Measurements from ENCODE around the gene PAXX.

The PAXX gene

DNA sequence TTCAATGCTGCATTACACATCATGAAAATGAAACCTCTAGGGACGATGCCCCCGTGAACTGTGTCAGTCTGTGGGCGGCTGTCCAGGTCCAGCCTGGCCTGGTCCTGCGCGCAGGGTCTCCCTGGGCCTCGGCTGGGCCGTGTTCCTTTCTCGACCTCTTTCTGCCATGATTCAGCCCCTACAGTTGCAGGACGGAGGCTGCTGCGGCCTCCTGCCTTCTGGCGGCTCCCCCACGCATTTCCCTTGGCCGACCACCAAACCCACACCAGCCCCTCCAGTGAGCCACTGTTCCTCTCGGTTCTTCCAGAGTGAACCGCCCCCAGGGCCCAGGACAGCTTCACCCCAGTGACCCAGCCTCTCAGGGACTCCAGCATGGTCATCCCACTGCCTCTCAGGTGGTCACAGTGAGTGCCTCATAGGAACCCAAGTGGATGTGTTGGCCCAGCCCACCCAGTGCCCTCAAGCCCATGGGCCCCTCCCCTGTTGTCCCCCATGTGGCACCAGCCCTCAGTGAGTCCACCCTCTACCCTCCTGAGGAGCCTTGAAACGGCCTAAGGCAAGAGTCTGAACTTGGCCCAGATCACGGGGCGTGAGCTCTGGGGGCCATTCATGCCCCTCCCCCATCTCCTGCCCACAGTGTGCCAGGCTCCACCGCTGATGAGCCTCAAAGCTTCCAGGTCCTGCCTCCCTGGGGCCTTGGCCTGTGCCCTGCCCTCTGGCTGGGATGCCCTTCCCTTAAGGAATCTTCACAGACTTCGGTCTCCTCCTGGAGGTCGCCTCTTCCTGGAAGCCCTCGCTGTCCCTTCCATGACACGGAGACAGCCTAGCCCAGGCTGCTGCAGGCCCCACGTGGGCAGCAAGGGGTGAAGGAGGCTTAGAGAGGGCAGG lies 14.1 kb downstream of the PAXX start:
- no peak for DNase-seq

DNA sequence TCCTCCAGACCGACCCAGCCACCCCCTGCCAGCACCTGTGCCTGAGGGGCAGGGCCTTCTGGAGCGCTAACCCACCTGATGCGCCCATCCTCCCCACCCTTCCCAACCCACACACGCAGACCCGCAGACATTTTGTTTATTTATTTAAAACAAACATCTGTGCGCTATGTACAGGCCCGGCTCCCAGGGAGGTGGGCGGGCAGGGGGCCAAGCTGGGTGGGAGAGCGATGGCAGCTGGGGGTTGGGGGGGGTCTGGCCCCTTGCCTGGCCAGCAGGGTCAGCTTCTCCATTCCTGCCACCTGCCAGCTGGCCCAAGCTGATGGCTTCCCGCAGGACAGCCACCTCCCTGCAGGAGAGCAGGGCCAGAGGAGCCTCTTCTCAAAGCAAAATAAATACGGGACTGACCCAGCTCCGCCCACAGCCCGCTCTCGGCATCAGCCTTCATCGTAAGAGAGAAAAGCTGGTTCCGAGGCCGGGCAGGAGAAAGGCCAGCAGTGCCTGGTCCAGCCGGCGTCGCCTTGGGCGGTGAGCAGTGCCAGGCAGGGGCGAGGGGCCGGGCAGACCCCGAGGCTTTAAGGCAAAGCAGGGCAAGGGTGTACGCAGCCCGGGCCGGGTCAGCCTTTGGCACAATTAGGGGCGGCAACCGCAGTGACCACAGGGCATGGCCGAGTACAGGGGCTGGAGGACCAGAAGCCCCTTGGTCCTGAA lies 15.0 kb downstream of the PAXX start:
- no peak for DNase-seq

DNA sequence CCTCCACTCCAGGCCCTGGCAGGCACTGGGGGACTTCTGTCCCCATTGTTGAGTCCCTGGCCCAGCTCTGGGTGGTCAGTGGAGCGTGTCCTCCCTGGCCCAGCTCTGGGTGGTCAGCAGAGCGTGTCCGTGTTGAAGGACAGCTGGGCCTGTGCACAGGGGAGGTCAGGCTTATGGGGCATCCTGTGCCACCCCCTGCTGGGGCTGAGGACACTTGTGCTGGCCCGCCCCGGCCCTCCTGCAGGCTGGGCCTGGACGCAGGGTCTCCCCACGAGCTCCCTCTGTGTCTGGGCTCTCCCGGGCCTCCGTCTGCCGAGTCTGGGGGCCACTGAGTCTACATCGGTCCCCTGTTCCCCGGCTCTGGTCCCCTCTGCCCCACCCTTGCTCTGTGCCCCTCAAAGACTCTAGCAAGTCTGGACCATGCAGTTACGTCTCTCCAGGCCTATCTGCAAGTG lies 15.6 kb downstream of the PAXX start:
- DNase-seq: no peak

DNA sequence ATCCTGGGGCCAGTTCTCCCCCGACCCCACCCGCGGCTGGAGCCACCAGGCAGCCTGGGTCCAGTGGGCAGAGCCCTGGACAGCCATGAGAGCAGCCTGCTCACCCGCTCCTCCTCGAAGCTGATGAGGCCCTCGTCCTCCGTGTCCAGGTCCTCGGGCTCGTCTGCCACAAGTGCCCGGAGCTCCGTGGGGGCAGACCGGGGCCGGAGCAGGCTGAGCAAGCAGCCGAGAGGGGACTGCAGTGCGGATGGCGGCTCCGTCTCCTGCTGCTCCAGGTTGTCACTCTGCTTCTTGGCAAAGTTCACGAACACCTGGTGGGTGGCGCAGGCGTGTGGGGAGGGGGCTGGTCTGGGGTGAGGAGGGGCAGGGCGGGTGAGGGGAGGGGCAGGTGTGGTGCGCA lies 16.1 kb downstream of the PAXX start:
- DNase-seq: no peak

DNA sequence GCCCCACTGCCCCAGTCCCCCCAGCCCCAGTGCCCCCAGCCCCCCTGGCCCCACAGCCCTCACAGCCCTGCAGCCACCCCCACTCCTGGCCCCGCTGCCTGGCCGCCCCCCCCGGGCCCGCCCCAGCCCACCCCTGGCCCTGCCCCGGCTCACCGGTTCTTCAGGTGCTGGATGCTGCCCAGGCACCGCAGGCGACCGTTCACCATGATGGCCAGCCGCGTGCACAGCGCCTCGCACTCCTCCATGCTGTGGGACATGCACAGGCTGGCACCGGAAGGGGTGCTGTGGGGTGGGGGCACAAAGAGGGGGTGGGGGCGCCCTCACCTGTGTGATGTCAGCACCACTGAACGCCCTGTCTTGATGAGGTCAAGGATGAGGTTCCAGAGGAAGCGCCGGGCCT lies 17.0 kb downstream of the PAXX start:
- no peak for DNase-seq

DNA sequence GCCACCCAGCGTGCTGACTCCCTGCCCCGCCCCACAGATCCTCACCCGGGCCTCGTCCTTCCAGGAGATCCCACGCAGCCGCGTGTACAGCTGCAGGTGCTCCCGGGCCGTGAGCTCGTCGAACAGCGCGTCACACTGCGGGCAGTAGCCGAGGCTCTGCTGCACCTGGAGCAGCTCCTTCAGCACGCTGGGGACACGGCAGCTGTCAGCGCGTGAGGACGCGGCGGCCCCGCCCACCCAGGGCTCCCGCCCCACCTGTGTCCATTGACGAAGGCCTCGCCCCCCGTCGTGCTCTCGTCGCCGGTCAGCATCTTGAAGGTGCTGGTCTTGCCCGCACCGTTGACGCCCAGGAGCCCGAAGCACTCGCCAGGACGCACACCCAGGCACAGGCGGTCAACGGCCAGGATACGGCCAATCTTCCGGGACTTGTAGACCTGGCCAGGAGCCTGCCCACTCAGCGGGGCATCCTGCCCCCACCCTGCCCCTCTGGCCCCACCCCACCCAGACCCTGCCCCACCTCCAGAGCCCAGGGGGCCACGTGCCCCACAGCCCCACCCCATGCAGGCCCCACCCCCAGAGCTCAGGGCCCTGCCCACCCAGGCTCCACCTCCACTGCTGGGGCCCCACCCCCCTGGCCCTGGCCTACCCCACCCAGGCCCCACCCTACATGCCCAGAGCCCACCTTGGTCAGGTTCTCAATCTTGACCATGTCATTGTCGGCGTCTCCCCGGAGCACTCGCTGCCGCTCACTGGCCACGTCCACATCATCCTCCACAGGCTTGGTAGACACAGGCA lies 17.9 kb downstream of the PAXX start:
- DNase-seq: no peak

DNA sequence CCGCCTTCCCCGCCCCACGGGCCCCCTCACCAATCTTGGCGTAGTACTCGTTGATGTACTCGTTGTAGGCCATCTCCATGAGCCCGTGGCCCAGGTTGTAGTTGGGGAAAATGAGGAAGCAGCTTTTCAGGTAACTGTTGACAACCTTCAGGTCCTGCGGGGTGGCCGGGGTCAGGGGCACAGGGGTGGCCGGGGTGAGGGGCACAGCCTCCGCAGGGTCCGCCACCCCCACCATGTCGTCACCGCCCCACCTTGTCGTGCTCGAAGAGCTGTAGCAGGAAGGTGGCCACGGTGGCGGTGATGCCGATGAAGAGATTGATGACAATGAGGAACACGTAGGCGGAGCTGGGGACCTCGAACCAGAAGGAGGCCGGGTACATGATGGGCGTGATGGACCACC lies 18.9 kb downstream of the PAXX start:
- no peak for DNase-seq

DNA sequence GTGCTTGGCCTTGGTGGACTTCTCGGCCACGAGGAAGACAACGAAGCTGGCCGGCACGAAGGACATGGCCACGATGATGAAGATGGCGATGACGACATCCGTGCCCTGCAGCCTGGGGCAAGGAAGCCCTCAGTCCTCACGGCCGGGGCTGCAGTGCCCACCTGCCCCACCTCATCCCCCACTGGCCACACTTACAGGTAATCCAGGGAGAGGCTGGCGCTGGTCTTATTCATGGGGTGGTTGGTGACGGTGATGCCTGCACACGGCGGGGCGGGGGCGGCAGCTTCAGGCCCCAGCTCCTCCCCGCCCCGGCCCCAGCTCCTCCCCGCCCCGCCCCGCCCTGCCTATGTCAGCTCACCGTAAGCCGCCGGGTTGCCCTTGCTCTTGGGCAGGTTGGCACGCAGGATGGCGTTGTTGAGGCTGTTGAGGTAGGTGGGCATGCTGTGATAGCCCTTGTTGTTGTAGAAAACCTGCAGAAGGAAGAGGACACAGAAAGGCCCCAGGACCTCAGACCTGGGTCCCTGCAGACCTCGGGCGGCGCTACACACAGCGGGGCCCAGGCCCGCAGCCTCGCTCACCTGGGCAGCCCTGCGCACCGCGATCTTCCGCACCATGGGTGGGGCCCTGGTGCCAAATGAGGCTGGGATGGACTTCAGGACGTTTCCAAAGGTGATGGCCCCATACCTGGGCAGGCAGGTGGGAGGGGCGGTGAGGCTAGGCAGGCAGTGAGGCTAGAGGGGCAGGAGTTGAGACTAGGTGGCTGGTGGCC lies 19.9 kb downstream of the PAXX start:
- no peak for DNase-seq

DNA sequence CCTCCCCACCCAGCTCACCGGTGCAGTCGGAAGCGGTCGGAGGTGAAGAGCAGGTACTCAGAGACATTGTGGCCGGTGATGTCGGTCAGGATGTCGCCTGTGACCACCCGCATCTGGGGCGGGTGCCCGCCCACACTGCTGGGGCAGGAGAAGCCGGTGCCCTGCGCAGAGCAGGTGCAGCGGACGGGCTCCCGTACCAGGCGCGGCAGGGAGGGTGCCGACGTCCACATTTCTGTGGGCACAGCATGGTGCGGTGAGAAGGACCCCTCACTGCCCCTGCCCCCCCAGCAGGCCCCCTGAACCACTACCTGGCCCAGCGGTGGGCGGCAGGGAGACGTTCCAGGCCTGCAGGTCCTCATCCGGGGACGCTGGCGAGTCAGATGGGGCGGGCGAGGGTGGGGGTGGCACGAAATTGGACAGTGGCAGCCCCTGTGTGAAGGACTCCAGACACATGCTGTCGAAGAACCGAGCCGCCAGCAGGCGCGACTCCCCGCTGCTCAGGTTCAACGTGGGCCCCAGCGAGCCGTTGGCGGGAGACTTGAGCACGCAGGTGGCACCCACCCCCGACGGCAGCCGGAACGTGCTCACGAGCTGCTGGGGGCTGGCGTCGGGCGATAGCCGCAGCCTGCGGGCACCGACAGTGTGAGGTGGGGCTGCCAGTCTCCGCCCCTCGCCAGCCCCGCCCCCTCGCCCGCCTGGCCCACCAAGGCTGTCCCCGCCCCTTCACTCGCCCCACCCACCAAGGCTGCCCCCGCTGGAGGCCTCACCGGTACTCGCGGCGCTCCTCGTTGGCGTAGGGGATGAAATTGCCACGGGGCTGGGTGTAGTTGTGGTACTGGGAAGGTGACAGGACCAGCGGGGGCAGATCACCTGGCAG lies 20.7 kb downstream of the PAXX start:
- no peak for DNase-seq

DNA sequence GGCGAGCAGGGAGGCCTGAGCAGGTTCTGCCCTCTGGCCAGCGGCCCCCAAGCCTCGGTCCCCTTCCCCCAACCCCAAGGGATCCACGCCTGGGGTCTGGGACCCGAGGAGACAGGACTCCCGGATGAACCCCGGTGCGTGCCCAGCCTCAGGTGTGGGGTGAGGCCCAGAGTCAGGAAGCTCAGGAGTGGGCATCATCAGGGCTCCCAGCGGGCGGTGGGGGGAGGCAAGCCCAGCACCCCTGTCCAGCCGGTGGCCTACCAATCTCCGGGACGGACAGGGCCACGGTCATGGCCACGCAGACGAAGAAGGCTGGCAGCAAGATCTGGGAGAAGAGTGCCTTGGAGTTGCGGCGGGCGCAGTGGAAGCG lies 21.3 kb downstream of the PAXX start:
- DNase-seq: no peak

DNA sequence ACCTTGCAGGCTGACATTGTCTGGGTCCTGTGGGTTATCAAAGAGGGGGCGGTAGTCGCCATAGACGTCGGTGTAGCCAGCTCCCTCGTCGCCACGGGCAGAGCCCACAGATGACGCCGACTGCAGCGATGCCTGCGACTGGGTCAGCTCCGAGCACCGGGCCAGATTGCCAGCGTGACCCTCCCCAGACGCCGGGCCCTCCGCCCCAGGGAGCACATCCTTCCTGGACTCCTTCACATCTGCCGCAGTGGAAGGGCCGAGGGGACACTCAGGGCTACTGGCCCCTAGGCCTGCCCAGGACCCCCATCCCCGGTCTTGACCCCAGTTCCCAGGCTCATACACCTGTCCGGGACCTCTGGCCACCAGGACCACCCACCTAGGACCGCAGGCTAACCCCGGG lies 21.9 kb downstream of the PAXX start:
- DNase-seq: no peak

DNA sequence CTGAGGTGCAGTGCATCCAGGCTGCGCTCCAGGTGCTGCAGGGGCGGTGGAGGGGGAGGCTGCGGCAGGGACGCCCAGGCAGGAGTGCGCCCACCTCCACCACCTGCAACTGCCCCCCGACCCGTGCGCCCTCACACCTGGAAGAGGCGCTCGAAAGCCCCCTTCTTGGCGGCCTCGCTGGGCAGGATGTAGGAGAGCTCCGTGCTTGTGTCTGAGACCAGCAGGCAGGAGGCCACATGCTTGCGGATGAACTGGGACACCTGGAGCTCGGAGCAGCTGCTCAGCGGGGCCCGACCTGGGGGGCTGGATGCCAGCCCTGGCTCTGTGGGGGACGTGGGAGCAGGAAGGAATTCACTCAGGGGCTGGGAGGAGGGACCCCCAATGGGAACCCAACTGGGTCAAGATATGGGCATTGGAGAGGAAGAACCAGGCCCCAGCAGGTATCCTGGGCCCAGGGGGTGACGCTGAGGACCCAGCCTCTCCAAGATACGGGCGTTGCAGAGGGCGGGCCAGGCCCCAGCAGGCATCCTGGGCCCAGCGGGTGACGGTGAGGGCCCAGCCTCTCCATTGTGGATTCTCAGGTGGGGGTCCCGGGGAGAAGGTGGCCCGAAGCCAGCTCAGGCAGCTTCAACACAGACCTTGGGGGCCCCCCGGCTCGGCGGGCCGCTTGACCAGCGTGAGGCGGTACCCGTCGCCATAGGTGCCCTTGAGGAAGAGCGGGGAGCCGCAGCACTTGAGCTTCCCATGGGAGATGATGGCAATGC lies 22.7 kb downstream of the PAXX start:
- DNase-seq: no peak

DNA sequence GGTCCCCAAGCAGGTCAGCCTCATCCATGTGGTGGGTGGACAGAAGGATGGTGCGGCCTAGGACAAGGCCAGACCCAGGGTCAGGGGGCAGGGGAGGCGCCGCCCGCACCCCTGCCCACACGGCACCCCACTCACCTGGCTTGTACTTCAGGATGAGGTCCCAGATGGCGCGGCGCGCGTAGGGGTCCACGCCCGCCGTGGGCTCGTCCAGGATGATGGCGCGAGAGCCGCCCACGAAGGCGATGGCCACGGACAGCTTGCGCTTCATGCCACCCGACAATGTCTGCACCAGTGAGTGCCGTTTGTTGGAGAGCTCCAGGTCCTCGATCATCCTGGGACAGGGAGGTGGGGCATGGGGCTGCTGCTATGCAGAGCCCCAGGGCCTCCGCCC lies 23.3 kb downstream of the PAXX start:
- no peak for DNase-seq

DNA sequence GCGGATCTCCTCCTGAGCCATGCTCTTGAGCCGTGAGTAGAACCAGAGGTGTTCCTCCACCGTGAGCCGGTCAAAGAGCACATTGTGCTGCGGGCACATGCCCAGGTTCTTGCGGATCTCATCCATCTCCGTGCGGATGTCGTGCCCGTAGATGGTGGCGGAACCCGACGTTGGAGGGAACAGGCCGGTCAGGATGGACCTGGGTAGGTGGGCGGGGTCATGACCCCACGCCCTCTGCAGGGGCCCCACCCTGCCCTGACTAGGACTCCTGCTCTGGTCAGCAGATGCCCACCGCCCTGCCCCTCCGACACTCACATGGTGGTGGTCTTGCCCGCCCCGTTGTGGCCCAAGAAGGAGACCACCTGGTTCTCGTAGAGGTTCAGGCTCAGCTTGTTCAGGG lies 23.8 kb downstream of the PAXX start:
- no peak for DNase-seq

DNA sequence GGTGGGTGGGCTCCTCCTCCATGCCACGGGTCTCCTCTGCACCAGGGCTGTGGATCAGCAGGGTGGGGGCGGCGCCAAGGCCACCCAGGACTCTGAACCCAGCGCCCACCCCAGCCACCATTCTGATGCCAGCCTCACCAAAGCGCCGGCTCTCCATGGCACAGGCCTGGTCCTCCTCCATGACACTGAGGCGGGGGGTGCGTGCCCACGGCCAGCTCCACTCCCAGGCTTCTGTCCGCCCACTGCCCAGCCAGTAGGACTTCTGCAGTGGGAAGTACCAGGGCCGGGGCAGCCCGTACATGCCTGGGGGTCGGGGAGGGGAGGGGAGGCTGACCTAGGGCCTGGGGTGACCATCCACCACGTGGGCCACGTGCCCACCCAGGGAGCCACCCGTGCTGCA lies 24.2 kb downstream of the PAXX start:
- DNase-seq: no peak

DNA sequence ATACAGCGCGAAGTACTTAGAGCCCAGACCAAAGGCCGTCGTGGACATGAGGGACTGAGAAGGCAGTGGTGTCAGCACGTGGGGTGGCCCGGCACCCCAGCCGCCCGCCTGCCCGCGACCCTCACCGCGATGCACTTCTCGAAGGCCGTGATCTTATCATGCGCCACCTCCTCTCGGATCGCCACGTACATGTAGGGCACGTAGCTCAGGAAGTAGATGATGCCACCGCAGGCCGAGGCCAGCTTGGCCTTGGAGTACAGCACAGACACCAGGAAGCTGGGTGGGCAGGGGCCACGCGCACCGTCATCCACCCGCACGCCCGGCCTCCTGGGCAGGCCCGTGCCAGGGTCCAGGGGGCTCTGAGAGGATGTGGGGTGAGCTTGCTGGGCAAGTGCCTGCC lies 24.8 kb downstream of the PAXX start:
- DNase-seq: no peak

DNA sequence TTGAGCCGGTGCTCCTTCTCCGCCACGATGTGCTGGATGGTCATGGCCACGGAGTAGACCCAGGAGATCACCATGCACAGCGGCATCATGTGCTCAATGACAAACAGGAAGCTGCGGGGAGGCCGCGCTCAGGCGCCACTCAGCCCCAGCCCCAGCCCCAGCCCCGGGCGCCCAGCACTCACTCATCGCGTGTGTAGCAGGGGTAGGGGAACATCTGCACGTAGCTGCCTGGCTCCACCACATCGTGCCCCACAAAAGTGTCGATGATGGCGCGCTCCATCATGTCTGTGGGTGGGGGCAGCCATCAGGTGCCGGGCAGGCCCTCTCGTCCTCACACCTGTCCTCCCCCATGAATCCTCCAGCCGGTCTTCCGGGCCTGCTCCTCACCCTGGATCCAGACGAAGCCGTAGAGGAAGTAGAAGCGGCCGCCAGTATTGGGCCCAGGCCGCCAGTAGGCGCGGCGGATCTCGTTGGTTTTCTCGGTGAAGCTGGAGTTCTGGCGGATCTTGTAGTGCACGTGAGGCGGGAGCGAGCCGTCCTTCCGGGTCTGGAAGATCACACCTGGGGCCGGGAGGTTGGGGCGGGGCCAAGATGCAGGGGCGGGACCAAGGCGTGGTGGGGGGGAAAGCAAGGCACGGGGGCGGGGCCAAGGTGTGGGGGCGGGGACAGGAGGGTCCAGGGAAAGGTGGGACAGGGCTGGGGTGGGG lies 25.7 kb downstream of the PAXX start:
- DNase-seq: no peak

DNA sequence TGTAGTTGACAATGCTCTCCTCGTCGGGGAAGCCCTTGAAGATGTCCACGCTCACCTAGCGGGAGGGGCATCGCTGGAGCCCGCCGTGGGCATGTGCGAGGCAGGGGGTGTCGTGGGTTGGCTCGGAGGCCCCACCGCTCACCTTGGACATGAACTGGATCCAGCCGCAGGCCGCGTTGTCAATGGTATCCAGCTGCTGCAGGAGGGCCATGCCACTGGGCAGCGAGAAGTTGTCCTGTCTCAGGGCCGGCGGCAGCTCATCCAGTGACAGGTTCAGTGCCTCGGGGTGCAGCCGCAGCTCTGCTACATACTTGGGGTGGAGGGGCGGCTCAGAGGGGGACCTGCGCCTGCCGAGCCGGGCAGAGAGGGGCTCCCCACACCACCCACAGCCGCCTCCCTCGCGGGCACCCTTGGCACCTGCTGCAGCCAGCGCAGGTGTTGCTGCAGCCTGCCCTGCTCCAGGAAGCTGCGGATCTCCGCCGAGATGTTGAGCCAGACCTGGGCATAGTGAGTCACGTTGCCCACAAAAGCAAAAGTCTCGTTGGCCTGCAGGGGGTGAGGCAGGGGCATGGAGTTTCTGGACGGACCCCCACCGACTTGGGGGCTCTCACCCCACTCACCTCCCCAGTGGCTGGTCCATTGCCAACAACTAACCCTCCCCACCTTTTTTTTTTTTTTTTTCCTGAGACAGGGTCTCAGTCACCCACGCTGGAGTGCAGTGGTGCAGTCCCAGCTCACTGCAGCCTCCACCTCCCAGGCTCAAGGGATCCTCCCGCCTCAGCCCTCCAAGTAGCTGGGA lies 26.7 kb downstream of the PAXX start:
- DNase-seq: no peak

DNA sequence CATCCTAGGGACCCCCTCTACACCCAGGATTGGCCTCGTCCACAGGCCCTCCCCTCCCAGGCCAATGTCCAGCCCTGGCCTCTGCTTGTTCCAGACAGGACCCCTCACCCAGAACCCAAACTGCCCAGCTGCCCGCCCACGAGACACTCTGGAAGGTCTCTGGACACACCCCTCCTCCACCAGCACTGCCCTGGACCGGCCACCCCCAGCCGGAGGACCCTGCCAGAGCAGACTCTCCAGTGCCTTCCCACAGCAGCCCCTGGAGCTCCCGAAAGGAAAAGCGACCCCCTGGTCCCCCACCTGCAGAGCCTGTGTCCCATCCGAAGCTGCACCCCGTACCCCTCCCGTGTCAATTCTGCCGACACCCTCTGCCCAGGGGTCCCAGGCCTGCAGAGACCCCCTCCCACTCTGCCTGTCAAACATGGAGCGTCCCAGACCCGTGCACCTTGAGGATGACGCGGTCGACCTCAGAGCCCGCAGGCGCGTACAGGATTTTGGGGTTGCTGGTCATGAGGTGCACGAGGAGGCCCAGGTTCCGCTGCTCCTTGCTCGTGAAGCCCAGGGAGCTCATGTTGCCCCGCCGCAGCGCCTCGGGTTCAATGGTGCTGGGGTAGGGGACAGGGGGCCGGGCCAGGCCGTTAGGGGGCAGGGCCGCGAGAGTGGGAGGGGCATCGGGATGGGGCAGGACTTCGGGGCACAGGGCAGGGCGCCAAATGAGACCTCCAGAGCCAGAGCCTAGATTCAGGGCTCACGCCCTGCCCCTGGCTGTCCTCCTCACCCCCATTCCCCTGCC lies 27.9 kb downstream of the PAXX start:
- DNase-seq: no peak
